GM12873 (cell line): Measurements from ENCODE around the gene KRT16.

Experiments
- TF ChIP-seq, protein P1 (sequence below): IDR thresholded peaks from 2 replicates; pipeline ENCODE4 v1.5.1; 2012; ENCODE audit warnings: low read depth, mild to moderate bottlenecking, moderate library complexity, low read length, control low read depth; ENCODE audit not compliant: insufficient read depth; ENCODE audit errors: missing control alignments

The KRT16 gene

GRCh38 chr17:41642252-41643156 is 29.9 kb upstream of the KRT16 start:
- TF ChIP-seq, protein P1, sequence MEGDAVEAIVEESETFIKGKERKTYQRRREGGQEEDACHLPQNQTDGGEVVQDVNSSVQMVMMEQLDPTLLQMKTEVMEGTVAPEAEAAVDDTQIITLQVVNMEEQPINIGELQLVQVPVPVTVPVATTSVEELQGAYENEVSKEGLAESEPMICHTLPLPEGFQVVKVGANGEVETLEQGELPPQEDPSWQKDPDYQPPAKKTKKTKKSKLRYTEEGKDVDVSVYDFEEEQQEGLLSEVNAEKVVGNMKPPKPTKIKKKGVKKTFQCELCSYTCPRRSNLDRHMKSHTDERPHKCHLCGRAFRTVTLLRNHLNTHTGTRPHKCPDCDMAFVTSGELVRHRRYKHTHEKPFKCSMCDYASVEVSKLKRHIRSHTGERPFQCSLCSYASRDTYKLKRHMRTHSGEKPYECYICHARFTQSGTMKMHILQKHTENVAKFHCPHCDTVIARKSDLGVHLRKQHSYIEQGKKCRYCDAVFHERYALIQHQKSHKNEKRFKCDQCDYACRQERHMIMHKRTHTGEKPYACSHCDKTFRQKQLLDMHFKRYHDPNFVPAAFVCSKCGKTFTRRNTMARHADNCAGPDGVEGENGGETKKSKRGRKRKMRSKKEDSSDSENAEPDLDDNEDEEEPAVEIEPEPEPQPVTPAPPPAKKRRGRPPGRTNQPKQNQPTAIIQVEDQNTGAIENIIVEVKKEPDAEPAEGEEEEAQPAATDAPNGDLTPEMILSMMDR = no peak

- TF ChIP-seq, protein P1 = no peak
Observed at GRCh38 chr17:41639492-41640473, 27.2 kb upstream of the KRT16 start.

DNA sequence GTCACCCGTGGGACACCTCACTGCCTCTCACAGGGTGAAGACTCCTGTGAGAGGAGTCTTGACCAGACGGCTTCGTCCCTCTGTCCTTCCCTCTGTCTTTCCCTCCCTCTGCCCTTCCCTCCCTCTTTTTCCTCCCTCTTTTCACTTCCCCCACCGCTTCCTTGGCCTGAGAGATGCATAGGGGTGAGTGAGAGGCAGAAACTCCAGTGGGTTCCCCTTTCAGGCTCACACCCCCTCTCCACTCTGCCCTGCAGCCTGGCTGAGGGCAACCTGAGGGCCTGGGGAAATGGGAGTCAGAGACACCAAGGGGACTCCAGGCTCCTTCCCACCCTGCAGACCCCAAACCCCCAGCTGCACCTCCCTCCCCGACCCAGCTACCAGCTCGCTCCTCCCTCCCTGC is 26.4 kb upstream of the KRT16 start:
- TF ChIP-seq, protein P1 = no peak

DNA sequence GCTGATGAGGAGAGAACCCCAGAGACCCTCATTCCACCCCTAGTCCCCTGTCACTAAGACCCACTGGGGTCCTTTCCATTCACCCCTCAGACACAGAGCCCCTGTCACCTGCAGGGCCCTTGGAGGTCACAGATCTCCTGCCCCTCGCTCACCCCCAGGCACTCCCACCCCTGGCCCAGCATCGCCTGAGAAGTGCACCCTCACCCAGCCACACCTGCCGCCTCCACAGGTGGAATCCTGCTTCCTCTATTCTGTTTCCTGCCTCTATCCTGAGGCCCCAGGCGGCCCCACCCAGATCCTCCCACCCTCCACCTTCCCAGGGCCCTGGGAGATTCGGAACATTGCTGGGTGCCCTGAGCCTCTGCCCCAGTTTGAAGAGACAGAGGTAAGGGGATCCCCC is 25.6 kb upstream of the KRT16 start:
- TF ChIP-seq, protein P1 = no peak

GRCh38 chr17:41636652-41637051 is 24.1 kb upstream of the KRT16 start:
- TF ChIP-seq, protein P1 = no peak

GRCh38 chr17:41635121-41636097 is 22.8 kb upstream of the KRT16 start:
- TF ChIP-seq, protein P1 = no peak
